Urinary bladder (tissue), 4 donors: ENCODE results near the gene ADAMTS14. TPM values are rescaled to one million over a fixed set of nuclear protein-coding genes. Genes with fewer than 3 reads are reported as not detected.

Experiments used
- DNase-seq: peaks from one replicate; pipeline ENCODE4 v3.0.0-alpha.2; 2015; ENCODE audit errors: extremely low spot score
- H3K27ac ChIP-seq: one replicate; pipeline ENCODE4 v1.5.1; 2013; ENCODE audit warnings: low read depth, mild to moderate bottlenecking, moderate library complexity
- H3K36me3 ChIP-seq: one replicate; pipeline ENCODE4 v1.6.1; 2013; ENCODE audit warnings: mild to moderate bottlenecking, moderate library complexity; ENCODE audit not compliant: insufficient read depth
- H3K4me1 ChIP-seq: one replicate; pipeline ENCODE4 v1.6.1; 2013; ENCODE audit warnings: mild to moderate bottlenecking, moderate library complexity; ENCODE audit not compliant: insufficient read depth
- H3K4me3 ChIP-seq: one replicate; pipeline ENCODE4 v1.5.1; 2013; ENCODE audit warnings: low read depth, low read length
- WGBS: extraction: QIAGEN DNeasy Blood & Tissue Kit; methylation state at CpG from one replicate; pipeline ENCODE4 v1.1.7; 2013; 5-methylcytosine and 5-hydroxymethylcytosine counted together
- polyA plus RNA-seq: library from polyadenylated mRNA; stranded (reverse); fragments of 200-250 nt; gene quantifications from one replicate; pipeline ENCODE4 v1.2.3, GENCODE V29; 2013
- total RNA-seq: library from RNA; depleted of rRNA; stranded (reverse); fragments of >200 nt; gene quantifications from one replicate; pipeline ENCODE4 v1.2.3, GENCODE V29; 2014
- donor health status: healthy with polysubstance abuse.
- donor health status: healthy.

The ADAMTS14 gene
- total and polyA plus RNA-seq, 2 donors: 0.46 to 13.7 TPM

DNA sequence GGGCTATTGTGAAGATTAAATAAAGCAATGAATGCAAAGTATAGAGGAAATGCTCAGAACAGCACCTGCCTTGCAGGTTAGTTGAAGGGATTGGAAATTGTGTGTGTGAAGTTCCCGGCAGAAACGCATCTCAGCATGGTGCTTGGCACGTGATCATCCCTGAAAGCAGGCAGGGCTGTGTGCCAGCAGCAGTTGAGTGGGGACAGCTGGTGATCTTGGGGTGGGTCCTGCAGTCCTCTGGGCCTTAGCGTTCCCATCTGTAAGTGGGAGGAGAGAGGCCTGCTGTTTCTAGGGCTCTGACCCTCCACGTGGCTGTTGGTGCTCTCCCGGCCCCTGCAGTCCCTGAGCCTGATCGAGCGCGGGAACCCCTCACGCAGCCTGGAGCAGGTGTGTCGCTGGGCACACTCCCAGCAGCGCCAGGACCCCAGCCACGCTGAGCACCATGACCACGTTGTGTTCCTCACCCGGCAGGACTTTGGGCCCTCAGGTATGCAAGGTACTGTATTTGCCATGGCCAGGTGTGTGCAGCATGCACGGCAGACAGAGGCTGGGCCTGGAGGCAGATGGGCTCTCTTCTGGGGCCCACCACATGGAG is 57.6 kb downstream of the ADAMTS14 start:
- WGBS: 56% methylated on average over 16 of the region's 16 CpGs
- no peak overlapping the region for H3K27ac ChIP-seq
- DNase-seq: no peak
- H3K4me1 ChIP-seq: no peaks in the 10 kb centered on the region
- no peak overlapping the region for H3K4me3 ChIP-seq
- no peaks in the 10 kb centered on the region for H3K36me3 ChIP-seq

DNA sequence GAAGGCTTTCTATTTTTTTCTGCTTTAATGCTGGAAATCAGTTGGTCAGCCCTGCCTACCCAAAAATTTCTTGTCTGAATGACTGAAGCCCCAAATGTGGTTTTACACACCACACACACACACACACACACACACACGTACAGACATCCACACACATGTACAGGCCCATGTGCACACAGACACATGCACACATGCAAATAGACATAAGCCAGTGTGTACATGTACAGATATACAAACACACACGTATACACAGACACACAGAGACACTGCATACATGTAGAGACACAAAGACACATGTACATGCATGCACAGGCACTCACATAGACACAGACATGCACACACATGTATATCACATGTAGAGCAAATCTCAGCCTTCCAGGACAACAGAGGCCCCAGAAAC is 58.6 kb downstream of the ADAMTS14 start:
- Histone ChIP-seq H3K4me3 (no peak overlapping the region), H3K4me1 (no peaks in the 10 kb centered on the region), H3K36me3 (no peaks in the 10 kb centered on the region), H3K27ac (no peak overlapping the region)
- 86% methylated on average over 2 of the region's 2 CpGs for WGBS
- DNase-seq: no peak

DNA sequence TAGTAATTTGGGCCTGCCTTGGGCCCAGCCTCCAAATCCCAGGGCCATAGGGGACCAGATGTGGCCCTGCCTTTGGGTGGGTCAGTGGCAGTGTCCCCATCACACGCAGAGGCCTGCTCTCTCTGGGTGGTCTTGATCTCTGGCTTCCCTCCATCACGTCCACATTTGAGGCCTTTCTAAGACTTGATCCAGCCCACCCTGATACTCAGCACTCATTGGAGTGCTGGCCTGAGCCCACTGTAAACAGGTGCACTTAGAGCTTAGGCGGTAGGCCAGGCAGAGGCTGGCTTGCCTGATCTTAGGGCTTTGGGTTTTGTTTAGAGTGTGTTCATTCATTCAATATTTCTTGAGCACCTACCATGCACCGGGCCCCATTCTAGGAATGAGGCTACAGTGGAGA is 60.3 kb downstream of the ADAMTS14 start:
- no peak for DNase-seq
- Histone ChIP-seq H3K4me1 (no peaks in the 10 kb centered on the region), H3K27ac (no peak overlapping the region), H3K4me3 (no peak overlapping the region), H3K36me3 (no peaks in the 10 kb centered on the region)
- WGBS: 84% methylated on average over 4 of the region's 4 CpGs

DNA sequence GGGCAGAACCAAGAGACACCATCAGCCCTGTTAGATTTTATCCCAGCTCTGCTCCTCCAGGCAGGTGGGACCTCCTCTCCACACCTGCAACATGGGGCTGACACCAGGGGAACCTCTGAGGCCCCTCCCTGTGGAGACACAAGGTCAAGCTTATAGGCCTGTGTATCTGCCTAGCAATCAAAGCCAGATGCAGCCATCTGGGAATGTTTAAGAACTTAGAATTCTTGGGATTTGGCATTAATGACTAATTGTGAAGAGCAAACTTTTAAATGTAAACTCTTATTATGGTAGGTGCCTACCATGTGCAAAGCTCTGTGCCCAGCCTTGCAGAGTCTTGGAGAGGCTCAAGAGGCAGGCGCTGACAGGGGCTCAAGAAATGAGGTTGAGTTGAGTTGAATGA is 60.7 kb downstream of the ADAMTS14 start:
- Histone ChIP-seq H3K4me3 (no peak overlapping the region), H3K27ac (no peak overlapping the region), H3K4me1 (no peaks in the 10 kb centered on the region), H3K36me3 (no peaks in the 10 kb centered on the region)
- no peak for DNase-seq
- 97% methylated on average over 1 of the region's 1 CpG for WGBS

DNA sequence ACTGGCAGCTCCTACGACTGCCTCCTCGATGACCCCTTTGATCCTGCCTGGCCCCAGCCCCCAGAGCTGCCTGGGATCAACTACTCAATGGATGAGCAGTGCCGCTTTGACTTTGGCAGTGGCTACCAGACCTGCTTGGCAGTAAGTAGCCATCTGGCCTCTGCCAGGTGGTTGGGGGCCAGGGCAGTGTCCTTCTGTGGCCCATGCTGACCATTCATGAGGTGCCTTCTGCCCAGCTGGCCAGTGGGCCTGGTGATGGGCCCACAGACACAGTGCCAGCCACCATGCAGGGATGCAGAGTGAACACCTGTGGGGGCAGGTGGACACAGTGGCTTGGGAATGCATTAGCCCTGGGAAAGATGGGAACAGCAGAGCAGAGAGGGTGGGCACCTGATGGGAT is 62.9 kb downstream of the ADAMTS14 start:
- DNase-seq: no peak
- H3K4me1 ChIP-seq: no peaks in the 10 kb centered on the region
- 84% methylated on average over 3 of the region's 3 CpGs for WGBS
- H3K4me3 ChIP-seq: no peak overlapping the region
- no peak overlapping the region for H3K27ac ChIP-seq
- no peaks in the 10 kb centered on the region for H3K36me3 ChIP-seq

DNA sequence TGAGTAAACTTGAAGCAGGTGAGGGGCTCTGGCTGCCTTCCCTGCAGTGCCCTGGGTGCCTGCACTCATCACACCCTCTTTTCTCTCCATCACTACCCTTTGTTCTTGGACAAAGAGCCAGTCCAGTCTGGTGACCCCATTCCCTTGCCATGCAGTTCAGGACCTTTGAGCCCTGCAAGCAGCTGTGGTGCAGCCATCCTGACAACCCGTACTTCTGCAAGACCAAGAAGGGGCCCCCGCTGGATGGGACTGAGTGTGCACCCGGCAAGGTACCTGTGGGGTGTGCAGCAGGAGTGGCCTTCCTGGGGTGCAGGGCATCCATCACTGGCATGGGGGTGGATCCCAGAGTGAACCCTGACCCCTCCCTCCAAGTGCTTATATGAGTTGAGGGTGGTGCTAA is 64.2 kb downstream of the ADAMTS14 start:
- no peak for DNase-seq
- 89% methylated on average over 3 of the region's 3 CpGs for WGBS
- H3K27ac ChIP-seq: no peak overlapping the region
- H3K4me1 ChIP-seq: no peaks in the 10 kb centered on the region
- H3K4me3 ChIP-seq: no peak overlapping the region
- no peaks in the 10 kb centered on the region for H3K36me3 ChIP-seq

DNA sequence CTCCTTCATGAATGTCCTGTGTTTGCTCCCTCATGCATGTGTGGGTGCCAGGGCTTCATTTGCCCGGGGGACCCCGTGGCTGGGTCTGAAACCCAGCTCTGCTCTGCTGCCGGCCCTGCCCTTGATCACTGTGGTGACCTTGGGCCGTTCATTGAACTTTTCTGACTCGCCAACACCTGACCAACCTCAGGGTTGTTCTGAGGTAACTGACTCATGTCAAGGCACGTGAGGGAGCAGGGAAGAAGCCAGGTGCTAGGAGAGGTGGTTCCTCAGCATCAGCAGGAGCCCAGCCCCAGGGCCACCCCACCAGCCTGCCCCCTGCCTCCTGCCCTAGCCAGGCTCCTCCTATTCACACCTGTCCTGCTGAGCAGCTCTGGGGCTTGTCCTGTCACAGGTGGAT is 64.9 kb downstream of the ADAMTS14 start:
- Histone ChIP-seq H3K36me3 (no peaks in the 10 kb centered on the region), H3K4me3 (no peak overlapping the region), H3K27ac (no peak overlapping the region), H3K4me1 (no peaks in the 10 kb centered on the region)
- no peak for DNase-seq
- 87% methylated on average over 6 of the region's 6 CpGs for WGBS

DNA sequence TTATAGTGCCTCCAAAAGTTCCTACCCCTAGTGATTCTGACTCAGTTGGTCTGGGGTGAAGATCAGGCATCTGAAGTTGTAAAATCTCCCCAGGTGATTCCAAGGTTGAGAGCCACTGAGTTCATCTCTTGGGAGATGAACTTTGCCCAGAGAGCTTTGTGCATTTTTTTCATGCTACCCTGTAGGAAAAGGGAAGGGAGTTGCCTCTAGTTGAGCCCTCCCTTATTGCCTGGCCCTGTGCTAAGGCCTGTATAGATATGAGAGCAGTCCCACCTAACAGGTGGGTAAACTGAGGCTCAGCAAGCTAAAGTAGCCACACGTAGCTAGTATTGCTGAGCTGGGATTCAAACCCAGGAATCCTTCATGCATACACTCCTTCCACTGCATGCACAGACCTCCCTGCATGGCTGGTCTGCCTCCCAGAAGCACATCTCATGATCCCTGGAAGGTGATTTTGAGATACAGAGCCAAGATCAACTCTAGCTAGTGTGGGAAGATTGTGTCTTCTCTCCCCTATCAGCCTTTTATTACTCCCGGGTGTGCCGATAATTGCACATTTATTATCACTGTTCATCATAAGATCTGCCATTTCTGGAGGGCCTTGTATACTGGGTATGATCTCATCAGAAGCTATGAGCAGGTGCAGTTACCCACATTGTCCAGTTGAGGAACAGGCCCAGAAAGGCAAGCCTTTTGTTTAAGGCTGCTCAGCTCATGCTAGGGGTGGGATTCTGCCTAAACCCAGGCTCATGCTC is 65.9 kb downstream of the ADAMTS14 start:
- Histone ChIP-seq H3K36me3 (no peaks in the 10 kb centered on the region), H3K4me3 (no peak overlapping the region), H3K4me1 (no peaks in the 10 kb centered on the region), H3K27ac (no peak overlapping the region)
- no peak for DNase-seq
- WGBS: 86% methylated on average over 3 of the region's 3 CpGs

DNA sequence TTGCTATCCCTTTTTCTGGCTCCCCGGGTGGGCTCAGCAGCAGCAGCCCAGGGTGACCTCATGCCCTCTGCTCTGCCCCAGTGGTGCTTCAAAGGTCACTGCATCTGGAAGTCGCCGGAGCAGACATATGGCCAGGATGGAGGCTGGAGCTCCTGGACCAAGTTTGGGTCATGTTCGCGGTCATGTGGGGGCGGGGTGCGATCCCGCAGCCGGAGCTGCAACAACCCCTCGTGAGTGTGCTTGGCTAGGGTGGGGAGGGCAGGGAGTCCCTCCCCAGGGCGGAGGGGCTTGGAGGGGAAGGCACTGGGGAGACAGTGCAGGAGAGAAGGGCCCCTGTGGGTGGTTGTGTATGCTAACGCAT is 66.4 kb downstream of the ADAMTS14 start:
- 76% methylated on average over 12 of the region's 12 CpGs for WGBS
- H3K4me3 ChIP-seq: no peak overlapping the region

DNA sequence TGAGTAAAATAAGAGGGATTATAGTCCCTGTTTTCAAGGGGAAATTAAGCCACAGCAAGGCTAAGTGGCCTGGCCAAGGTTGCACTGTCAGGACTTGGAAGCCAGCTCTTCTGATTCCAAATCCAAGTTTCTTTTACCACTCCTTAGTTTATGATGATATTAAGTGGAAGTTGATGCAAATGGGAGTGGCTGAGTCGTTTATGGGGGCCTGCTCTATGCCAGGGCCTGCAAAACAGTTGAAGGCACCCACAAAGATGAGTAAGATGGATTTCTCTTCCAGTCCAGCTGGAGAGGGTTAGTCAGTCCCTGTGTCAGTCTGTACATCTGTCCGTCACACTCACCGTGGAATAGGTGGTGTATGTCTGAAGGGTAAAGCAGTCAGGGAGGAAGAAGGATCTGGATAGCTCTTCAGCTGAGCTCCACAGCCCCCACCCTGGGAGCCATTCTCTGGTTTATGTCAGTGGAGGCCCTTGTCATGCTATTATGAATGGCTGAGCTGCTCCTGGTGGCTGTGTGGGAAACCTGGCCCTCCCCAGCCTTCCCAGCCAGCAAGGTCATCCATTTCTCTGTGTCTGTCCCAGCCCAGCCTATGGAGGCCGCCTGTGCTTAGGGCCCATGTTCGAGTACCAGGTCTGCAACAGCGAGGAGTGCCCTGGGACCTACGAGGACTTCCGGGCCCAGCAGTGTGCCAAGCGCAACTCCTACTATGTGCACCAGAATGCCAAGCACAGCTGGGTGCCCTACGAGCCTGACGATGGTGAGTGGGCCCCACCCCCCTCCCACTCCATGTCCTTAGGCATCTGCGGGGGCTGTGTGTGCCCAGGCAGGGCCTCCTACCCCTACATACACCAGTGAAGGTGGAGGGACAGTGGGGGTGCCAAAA is 68.3 kb downstream of the ADAMTS14 start:
- no peak for DNase-seq
- Histone ChIP-seq H3K36me3 (no peaks in the 10 kb centered on the region), H3K27ac (peak overlapping the region; percentile 68), H3K4me3 (no peak overlapping the region), H3K4me1 (no peaks in the 10 kb centered on the region)
- 77% methylated on average over 12 of the region's 12 CpGs for WGBS

More for the DNA sequence above, 66.4 kb downstream of the ADAMTS14 start:
- no peak overlapping the region for H3K27ac ChIP-seq
- DNase-seq: no peak
- H3K4me1 ChIP-seq: no peaks in the 10 kb centered on the region
- H3K36me3 ChIP-seq: no peaks in the 10 kb centered on the region

DNA sequence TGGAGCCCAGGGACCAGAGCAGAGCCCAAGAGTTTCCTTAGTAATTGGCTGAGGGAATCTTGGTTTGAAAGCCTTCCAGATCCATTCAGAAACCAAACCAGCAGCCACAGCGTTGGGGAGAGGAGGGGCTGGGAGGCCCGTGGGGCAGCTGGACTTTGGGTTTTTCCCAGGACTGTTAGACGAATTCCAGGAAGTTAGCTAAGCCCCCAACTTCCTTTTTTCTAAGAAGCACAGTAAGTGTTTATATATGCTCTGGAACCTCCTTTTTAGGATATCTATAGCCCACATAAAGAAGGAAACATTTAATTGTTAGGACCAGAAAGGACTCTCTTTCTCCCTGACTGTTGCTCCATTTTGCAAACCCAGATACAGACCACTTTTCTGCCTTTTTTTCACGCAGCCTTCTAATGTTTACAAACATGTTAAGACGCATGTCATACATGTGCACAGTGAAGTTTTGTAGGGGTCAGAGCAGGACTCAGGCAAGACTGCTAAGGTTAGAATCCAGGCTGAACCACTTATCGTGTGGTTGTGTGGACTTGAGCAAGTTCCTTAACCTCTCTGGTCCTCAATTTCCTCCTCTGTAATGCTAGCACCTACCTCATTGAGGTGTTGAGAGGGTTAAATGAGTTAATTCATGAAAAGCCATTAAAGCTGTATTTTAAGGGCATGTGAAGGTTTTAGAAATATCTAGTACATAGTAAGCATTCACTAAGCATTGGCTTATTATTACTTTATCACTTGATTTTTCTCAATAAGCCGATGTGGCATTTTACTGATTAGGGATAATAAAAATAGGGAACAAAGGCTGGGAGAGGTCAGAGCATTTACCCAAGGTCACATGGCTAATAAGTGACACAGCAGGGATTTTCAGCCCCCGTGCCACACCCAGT is 70.5 kb downstream of the ADAMTS14 start:
- 32% methylated on average over 8 of the region's 8 CpGs for WGBS
- DNase-seq: peak; percentile 70
- no peaks in the 10 kb centered on the region for H3K4me1 ChIP-seq
- H3K36me3 ChIP-seq: no peaks in the 10 kb centered on the region
- no peak overlapping the region for H3K4me3 ChIP-seq
- peak overlapping the region; percentile 27 for H3K27ac ChIP-seq

DNA sequence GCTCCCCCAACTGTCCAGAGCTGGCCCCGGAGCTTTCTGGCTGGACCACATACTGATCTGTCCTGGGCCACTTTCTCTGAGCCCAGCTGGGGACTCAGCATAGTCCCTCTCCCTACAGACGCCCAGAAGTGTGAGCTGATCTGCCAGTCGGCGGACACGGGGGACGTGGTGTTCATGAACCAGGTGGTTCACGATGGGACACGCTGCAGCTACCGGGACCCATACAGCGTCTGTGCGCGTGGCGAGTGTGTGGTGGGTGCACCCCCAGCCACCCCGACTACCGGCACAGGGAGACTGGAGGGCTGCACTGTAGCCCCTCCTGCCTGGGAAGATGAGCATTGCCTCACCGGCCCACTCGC is 71.1 kb downstream of the ADAMTS14 start:
- no peaks in the 10 kb centered on the region for H3K4me1 ChIP-seq
- WGBS: 82% methylated on average over 17 of the region's 17 CpGs
- no peak overlapping the region for H3K4me3 ChIP-seq
- no peaks in the 10 kb centered on the region for H3K36me3 ChIP-seq
- H3K27ac ChIP-seq: no peak overlapping the region
- DNase-seq: no peak

DNA sequence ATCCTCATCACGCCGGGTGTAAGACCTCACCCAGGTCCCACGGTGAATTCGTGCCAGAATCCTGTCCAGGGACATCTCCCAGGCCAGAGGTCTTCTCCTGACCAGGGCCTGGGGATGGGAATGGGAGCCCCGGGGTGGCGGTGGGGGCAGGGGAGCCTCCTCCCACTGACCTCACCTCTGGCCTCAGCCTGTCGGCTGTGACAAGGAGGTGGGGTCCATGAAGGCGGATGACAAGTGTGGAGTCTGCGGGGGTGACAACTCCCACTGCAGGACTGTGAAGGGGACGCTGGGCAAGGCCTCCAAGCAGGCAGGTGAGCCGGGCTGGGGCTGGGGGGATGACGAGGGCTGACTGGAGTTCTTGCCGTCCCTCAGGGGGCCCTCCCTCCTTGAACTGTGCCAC is 71.6 kb downstream of the ADAMTS14 start:
- Histone ChIP-seq H3K36me3 (no peaks in the 10 kb centered on the region), H3K27ac (no peak overlapping the region), H3K4me3 (no peak overlapping the region), H3K4me1 (no peaks in the 10 kb centered on the region)
- WGBS: 91% methylated on average over 13 of the region's 13 CpGs
- DNase-seq: no peak
